HG02840 (cell line): ENCODE data around the gene DRC7.

ENCODE experiments used
- ATAC-seq: cut with Tn5 transposase; IDR thresholded peaks from one replicate; pipeline ENCODE4 v1.9.1; 2021; ENCODE audit warnings: mild to moderate bottlenecking, moderate library complexity, moderate number of reproducible peaks; ENCODE audit not compliant: unreplicated experiment, low FRiP score

DRC7 gene

GRCh38 chr16:57675741-57676551 lies 18.7 kb upstream of the DRC7 start:
- ATAC-seq = no peak

GRCh38 chr16:57676553-57677085 lies 18.0 kb upstream of the DRC7 start:
- ATAC-seq = no peak

DNA sequence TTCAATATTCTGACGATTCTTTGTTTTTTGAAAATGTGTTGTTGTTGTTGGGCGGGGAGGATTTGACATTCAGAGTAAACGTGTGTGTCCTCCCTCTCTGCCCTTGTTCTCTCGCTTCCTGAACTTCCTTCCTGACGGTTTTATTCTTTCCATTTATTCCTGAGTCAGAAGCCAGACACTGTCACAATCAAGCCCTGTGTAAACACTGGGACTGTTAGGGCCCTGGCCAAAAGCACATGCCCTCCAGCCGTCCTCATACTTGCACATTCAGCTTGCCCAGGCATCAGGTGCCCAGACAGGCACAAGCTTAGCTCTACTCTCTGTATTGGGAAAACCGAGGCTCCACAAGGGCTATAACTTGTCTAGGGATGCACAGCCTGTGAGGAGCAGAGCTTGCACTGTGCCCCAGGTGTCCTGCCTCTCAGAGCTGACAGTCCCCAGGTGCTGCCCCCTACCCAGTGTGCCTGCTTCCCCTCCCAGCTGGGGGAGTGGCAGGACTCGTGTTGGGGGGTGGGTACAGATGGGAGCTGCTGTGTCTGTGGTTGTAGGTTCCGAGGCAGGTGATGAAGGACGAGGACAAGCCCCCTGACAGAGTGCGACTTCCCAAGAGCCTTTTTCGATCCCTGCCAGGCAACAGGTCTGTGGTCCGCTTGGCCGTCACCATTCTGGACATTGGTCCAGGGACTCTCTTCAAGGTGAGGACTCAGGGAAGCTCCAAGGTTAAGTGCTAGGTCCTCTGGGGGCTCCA lies 16.8 kb upstream of the DRC7 start:
- ATAC-seq = no peak

- no peak for ATAC-seq
These were observed 15.6 kb upstream of the DRC7 start for GRCh38 chr16:57679016-57679415.

DNA sequence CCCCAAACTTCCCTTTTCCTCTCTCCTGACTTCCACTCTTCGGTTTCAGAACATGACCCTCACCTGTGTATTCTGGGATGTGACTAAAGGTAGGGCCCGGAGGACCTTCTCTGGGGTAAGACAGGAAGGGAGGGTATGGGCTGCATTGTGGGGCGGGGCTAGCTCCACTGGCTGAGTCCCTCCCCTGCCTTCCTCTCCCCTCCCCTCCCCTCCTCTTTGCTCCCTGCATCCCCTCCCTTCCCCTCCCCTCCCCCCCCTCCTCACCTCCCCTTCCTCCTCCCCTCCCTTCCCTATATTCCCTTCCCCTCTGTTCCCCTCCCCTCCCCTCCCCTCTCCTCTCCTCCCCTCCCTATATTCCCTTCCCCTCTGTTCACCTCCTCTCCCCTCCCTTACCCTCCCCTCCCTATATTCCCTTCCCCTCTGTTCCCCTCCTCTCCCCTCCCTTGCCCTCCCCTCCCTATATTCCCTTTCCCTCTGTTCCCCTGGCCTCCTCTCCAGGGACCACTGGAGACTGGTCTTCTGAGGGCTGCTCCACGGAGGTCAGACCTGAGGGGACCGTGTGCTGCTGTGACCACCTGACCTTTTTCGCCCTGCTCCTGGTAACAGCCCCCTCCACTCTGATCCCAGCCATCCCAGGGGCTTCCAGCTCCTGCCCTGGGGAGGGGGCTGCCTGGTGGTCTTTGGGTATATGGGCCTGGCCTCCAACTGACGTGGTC lies 14.7 kb upstream of the DRC7 start:
- ATAC-seq = no peak

DNA sequence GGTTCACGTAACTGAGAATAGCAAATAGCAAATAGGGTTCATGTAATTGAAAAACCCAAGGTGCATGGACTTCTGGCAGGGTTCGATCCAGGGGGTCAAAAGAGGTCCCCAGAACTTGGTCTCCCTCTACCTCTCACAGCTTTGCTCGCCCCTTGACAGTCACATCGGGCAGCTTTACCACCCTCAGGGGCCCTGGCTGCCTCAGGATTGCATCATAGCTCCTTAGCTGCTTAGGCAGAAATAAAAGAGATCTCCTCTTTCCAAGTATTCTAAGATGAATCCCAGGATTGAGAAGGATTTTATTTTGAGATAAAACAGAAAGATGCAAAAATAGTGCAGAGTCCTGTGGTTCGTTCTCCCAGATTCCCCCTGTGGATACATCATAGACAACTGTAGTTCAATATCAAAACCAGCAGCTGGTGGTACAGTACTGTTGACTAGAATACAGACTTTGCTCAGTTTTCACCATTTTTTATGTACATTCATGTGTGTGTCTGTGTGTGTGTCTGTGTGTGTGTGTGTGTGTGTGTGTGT lies 13.7 kb upstream of the DRC7 start:
- ATAC-seq = no peak

GRCh38 chr16:57681950-57682728 lies 12.5 kb upstream of the DRC7 start:
- ATAC-seq = no peak

DNA sequence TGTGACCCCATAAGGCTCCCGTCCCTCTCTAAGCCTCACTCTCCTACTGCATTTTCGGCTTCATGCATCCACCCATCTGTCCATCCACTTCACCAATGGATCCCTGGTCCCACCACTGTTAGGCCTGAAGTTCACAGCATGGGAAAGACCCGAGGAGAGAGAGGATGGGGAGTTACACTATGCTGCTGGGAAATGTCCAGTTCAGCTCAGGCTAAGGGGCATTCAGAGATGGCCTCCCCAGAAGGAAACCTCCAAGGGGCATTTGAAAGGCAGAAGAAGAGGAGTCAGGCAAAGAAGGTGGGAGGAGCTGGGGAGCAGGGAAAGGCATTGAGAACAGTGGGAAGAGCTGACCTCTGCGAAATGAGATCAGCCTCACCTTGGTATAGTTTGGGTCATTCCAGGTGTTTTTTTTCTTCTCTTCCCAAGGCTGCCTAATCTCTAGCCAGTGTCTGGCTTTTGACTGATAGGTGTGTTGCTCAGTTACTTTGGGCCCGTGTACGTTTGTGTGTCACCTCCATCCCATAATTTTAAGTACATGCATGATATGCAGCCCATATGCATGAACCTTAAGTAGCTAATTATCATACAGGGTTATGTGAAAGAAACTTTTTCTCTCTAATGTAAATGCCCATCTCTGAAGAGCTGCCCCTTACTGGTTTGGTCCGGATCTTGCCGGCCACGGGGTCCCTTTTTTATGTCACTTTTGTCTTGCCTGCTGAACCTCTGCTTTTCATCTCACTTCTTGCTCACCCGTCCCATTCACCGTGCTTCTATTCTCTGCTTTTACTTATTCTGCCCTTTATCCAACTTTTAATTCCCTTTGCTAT lies 11.6 kb upstream of the DRC7 start:
- no peak for ATAC-seq

DNA sequence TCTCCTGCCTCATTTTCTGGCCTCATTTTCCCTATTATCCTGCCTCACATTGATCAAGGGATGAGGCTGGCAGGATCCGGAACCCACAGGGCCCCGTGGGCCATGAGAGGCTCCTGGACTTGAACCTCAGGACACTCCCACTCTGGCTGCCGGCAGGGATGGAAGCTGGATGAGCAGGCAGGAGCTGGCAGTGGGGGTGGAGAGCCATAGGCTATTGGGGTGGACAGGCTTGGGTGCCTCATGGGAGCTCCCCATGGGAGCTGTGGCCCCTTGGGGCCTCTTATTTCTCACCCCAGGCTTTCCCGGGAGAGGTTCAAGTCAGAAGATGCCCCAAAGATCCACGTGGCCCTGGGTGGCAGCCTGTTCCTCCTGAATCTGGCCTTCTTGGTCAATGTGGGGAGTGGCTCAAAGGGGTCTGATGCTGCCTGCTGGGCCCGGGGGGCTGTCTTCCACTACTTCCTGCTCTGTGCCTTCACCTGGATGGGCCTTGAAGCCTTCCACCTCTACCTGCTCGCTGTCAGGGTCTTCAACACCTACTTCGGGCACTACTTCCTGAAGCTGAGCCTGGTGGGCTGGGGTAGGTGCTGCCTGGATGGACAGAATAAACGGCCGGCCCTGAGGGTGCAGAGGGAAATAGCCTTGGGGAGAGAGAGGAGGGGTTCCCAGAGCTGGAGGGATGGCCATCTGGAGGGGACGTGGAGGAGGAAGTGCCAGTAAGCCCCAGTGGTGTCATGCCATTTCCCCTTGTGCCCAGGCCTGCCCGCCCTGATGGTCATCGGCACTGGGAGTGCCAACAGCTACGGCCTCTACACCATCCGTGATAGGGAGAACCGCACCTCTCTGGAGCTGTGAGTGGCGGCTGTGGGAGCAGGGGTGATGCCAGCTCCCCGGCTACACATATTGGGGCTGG lies 10.7 kb upstream of the DRC7 start:
- ATAC-seq = no peak

GRCh38 chr16:57684626-57685358 lies 9.8 kb upstream of the DRC7 start:
- no peak for ATAC-seq

DNA sequence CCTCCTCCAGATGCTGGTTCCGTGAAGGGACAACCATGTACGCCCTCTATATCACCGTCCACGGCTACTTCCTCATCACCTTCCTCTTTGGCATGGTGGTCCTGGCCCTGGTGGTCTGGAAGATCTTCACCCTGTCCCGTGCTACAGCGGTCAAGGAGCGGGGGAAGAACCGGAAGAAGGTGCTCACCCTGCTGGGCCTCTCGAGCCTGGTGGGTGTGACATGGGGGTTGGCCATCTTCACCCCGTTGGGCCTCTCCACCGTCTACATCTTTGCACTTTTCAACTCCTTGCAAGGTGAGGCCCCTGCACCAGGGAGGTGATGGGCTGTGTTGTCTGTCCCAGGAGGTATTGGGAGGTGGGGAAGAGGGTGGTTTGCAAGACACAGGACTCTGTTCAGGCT lies 9.0 kb upstream of the DRC7 start:
- ATAC-seq = no peak

DNA sequence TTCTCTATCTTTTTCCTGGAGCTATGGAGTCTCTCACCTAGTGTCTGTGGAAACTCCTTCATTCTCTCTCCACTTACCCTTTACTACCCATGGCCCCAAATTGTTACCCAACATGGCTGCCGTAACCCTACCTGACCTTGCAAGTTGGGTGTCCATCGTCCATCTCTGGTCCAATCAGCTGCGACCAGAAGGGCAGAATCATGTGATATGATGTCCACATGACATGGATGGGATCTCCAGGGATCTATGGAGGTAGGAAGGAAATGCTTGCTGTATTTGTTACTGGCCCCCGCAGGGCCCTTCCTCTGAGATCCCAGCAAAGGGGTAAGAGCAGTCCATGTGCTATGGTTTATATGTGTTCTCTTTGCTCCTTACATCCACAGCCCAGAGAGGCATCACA lies 8.0 kb upstream of the DRC7 start:
- no peak for ATAC-seq

DNA sequence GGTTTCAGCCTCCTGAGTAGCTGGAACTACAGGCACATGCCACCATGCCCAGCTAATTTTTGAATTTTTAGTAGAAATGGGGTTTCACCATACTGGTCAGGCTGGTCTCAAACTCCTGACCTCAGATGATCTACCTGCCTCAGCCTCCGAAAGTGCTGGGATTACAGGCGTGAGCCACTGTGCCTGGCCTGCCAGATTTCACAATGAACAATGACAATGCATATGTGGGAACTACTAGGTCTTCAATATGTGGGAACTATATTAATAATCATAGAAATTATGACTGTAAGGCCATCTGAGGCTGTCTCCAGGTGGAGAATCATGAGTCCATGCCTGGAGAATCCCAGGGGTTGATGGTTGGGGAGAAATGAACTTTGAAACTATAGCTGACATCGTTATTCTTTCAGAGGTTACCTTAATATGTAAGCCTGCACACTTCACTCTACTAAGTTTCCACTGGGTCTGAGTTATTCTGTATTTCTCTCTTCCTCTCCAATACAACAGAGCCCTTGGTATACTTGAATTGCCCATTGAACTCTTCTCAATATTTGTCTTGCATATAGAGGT lies 7.2 kb upstream of the DRC7 start:
- ATAC-seq = no peak

DNA sequence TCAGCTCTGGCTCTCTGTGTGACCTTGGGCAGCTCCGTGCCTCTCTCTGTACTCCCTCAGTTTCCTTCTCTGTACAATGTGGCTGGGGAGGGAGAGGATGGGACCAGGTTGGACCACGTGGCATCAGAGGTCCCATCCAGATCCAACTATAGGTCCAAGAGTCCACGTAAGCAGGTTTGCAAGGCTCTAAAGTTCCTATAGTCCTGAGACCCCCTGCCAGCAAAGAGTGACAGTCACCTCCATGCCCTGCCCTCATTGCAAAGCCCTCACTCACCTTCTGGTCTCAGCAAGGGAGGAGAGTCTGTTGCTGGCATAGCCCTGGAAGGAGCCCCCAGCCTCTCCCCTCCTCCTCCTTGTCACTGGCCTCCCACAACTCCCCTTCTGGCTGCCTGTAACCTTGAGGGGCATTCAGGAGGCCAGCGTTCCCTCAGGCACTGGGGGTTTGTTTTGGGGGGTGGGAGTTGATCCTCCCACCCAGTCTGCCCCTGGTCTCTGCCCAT lies 6.1 kb upstream of the DRC7 start:
- no peak for ATAC-seq

- ATAC-seq = no peak
These were observed 5.4 kb upstream of the DRC7 start for GRCh38 chr16:57688987-57689761.
